ENCODE results near the gene ARHGEF3.

GRCh38 chr3:56833022-56833421 lies 31.3 kb upstream of the ARHGEF3 start:
- TF ChIP-seq CTCF (IDR thresholded peaks at IDR 0.05 in 4 of 5, conservative IDR thresholded peaks at IDR 0.05 in 1 of 5), result no peak
- TF ChIP-seq POLR2A (IDR thresholded peaks at IDR 0.05), result no peak
